ENCODE data around the gene AEBP1. TPM values are rescaled to one million over a fixed set of nuclear protein-coding genes. Genes with fewer than 3 reads are reported as not detected.

The AEBP1 gene
- total RNA-seq, 1 experiment from 2014 or later = 49.3 TPM

GRCh38 chr7:44127161-44127560, 23.0 kb downstream of the AEBP1 start:
- H3T11ph ChIP-seq (ENCODE audit: low read length) = no peak overlapping the region
- Mint-ChIP-seq H3K36me3 (ENCODE audit: insufficient read depth in 1 of 3, low read depth in 3 of 3) (peaks cover 0 to 5% (median 0%) of the 10 kb centered on the region in 3 experiments; a peak in 3 of 7 replicates), H3K4me3 (no peak overlapping the region), H3K4me1 (peaks cover 8 to 20% of the 10 kb centered on the region in 2 experiments), H3K27me3 (ENCODE audit: low read depth) (peaks cover 62% of the 10 kb centered on the region), H3K27ac (no peak overlapping the region), H3K9me3 (peaks cover 8 to 9% of the 10 kb centered on the region in 2 experiments)
- no peak overlapping the region for H3K9ac ChIP-seq (ENCODE audit: extremely low read depth, insufficient read length, low read length)
- H3K27ac ChIP-seq (ENCODE audit: insufficient read length, low read depth, low read length) = no peak overlapping the region
- no peak overlapping the region for H4K5ac ChIP-seq (ENCODE audit: insufficient read length, low read depth, low read length)
- H2BK20ac ChIP-seq (ENCODE audit: low read depth, low read length, poor library complexity, severe bottlenecking) = no peak overlapping the region
- H3K14ac ChIP-seq (ENCODE audit: insufficient read depth, low read length) = no peak overlapping the region
- no peak overlapping the region for H2AK5ac ChIP-seq (ENCODE audit: insufficient read length, low read length)
- no peaks in the 10 kb centered on the region for H3K4me1 ChIP-seq (ENCODE audit: insufficient read depth, low read length)
- H3K79me2 ChIP-seq (ENCODE audit: insufficient read depth, low read length) = no peaks in the 10 kb centered on the region; the same call in 1 of the 2 replicates
- H2AFZ ChIP-seq (ENCODE audit: low read length) = no peak overlapping the region
- H3K79me1 ChIP-seq (ENCODE audit: insufficient read depth, low read depth, low read length, poor library complexity, severe bottlenecking) = peaks cover 2% of the 10 kb centered on the region
- no peaks in the 10 kb centered on the region for H4K20me1 ChIP-seq (ENCODE audit: control insufficient read depth, insufficient read depth, insufficient read length)
- no peak overlapping the region for H4K8ac ChIP-seq (replicated peaks; ENCODE audit: insufficient read length, low read depth, low read length)
- H3K23me2 ChIP-seq (ENCODE audit: insufficient read length, low read depth, low read length, poor library complexity, severe bottlenecking) = peaks cover 11% of the 10 kb centered on the region
- no peak overlapping the region for H2BK5ac ChIP-seq (ENCODE audit: insufficient read length, low read length)
- no peak overlapping the region for H4K91ac ChIP-seq (ENCODE audit: insufficient read length, low read depth, low read length)
- H3K23ac ChIP-seq (ENCODE audit: insufficient read length, low read depth, low read length) = no peak overlapping the region
- no peak overlapping the region for H3K18ac ChIP-seq (ENCODE audit: insufficient read length, low read depth, low read length)
- TF ChIP-seq CTCF (conservative IDR thresholded peaks at IDR 0.05) = no peak
- no peaks in the 10 kb centered on the region for H3K9me3 ChIP-seq (ENCODE audit: control insufficient read depth, low read depth, low read length)
- H3K4me2 ChIP-seq (ENCODE audit: insufficient read depth, insufficient read length, low read length) = no peak overlapping the region
- no peak overlapping the region for H3K56ac ChIP-seq (ENCODE audit: insufficient read length, low read depth, low read length)
- H2BK120ac ChIP-seq (ENCODE audit: low read depth, low read length, poor library complexity, severe bottlenecking) = no peak overlapping the region
- H2BK12ac ChIP-seq (ENCODE audit: insufficient read length, low read depth, low read length) = no peak overlapping the region
- H2BK15ac ChIP-seq (ENCODE audit: low read depth, low read length) = no peak overlapping the region
- DNase-seq = no peak
- H3K27me3 ChIP-seq (ENCODE audit: insufficient read depth, low read length) = no peaks in the 10 kb centered on the region; the same call in 1 of the 2 replicates
- no peak overlapping the region for H3K4ac ChIP-seq (ENCODE audit: low read depth, low read length)
